K562 (cell line): ENCODE data around the gene EML2. TPM values are rescaled to one million over a fixed set of nuclear protein-coding genes. Genes with fewer than 3 reads are reported as not detected.

Source experiments
- ATAC-seq: fragments of 200-7000 bp; cut with Tn5 transposase; 3 replicates; pipeline ENCODE4 v1.9.1; 2020; ENCODE audit warnings: moderate library complexity
- BruUV-seq: library from RNA; stranded (reverse); fragments of 400-500 nt; replicated peaks from 2 replicates; lab custom pipeline; 2021; lab: Mats Ljungman, UMichigan
- CTCF ChIA-PET: fragments of 300-600 bp; formaldehyde crosslinking; extraction: SDS; loops from one replicate; lab custom pipeline; 2021; ENCODE audit warnings: low intra/inter-chr PET ratio; lab: Yijun Ruan, JAX
- POLR2A ChIA-PET: fragments of 300-600, 350-650 bp; sonication (Branson Sonifier 250); formaldehyde crosslinking; extraction: SDS; loops from one replicate; lab custom pipeline; 2021; ENCODE audit warnings: antibody characterized with exemption, inconsistent platforms; lab: Yijun Ruan, JAX
- DNase-seq, 4 experiments: peaks; one replicate each; pipeline versions ENCODE4 v3.0.0 to v3.0.0-alpha.2; 2011 to 2018; ENCODE audit warnings: low spot score in 3 of 4, mixed read lengths in 3 of 4; ENCODE audit errors: extremely low read depth in 1 of 4
- FAIRE-seq: peaks from 2 replicates; lab custom pipeline; 2011; peaks lifted over from hg19 to GRCh38; lab: Jason Lieb, UNC
- H2AFZ ChIP-seq: 2 replicates; pipeline ENCODE4 v1.6.0; 2011; ENCODE audit warnings: low read depth, low read length, control low read depth, inconsistent platforms
- H3K27ac ChIP-seq: fragments of 200-600 bp; 3 replicates; pipeline ENCODE4 v1.8.0; 2011; ENCODE audit warnings: low read depth, mild to moderate bottlenecking, control low read depth, inconsistent platforms, low read length, moderate library complexity, mixed read lengths; ENCODE audit errors: extremely low read depth
- H3K27me3 ChIP-seq, 2 experiments: fragments of 300-600 bp in 1 of 2; 2 replicates in 1 of 2; 3 replicates in 1 of 2; pipeline versions ENCODE4 v1.6.0 to v1.8.0; 2011; ENCODE audit warnings: inconsistent platforms in 2 of 2, low read length in 2 of 2, mild to moderate bottlenecking in 1 of 2, mixed read lengths in 1 of 2, moderate library complexity in 1 of 2; ENCODE audit not compliant: control insufficient read depth in 2 of 2, insufficient read depth in 2 of 2
- H3K36me3 ChIP-seq: fragments of 300-600 bp; 3 replicates; pipeline ENCODE4 v1.8.0; 2011; ENCODE audit warnings: mild to moderate bottlenecking, low read length, inconsistent platforms; ENCODE audit not compliant: control insufficient read depth, insufficient read depth
- H3K4me1 ChIP-seq, 2 experiments: fragments of 200-600 bp in 1 of 2; replicated peaks in 1 of 2; 2 replicates in 1 of 2; 3 replicates in 1 of 2; pipeline versions ENCODE4 v1.5.1 to v1.8.0; 2011; ENCODE audit warnings: inconsistent platforms in 2 of 2, low read length in 2 of 2, mild to moderate bottlenecking in 1 of 2, mixed read lengths in 1 of 2, moderate library complexity in 1 of 2; ENCODE audit not compliant: control insufficient read depth in 2 of 2, insufficient read depth in 2 of 2
- H3K4me2 ChIP-seq: 2 replicates; pipeline ENCODE4 v1.6.1; 2011; ENCODE audit warnings: low read length, control low read depth, inconsistent platforms, mixed read lengths; ENCODE audit not compliant: insufficient read depth
- H3K4me3 ChIP-seq: fragments of 200-600 bp; sonication (generic), shearing (Covaris generic); 2 replicates; pipeline ENCODE4 v1.5.1; 2016; ENCODE audit warnings: control low read depth, inconsistent platforms
- H3K79me2 ChIP-seq: fragments of 200-600 bp; 3 replicates; pipeline ENCODE4 v1.8.0; 2011; ENCODE audit warnings: low read length, inconsistent platforms; ENCODE audit not compliant: control insufficient read depth, insufficient read depth
- H3K9ac ChIP-seq, 2 experiments: 2 replicates each; pipeline versions ENCODE4 v1.6.0 to v1.6.1; 2011; ENCODE audit warnings: low read depth in 2 of 2, low read length in 2 of 2, control low read depth in 1 of 2, inconsistent platforms in 1 of 2, mild to moderate bottlenecking in 1 of 2, mixed read lengths in 1 of 2; ENCODE audit not compliant: insufficient read depth in 1 of 2
- H3K9me1 ChIP-seq: one replicate; pipeline ENCODE4 v1.6.0; 2011; ENCODE audit warnings: inconsistent platforms, mild to moderate bottlenecking, low read length, moderate library complexity; ENCODE audit not compliant: control insufficient read depth, insufficient read depth
- H3K9me3 ChIP-seq: replicated peaks from 2 replicates; pipeline ENCODE4 v1.5.1; 2011; ENCODE audit warnings: low read depth, low read length, inconsistent platforms; ENCODE audit not compliant: control insufficient read depth, insufficient read depth
- H4K20me1 ChIP-seq: replicated peaks from 2 replicates; pipeline ENCODE4 v1.6.1; 2011; ENCODE audit warnings: low read length, inconsistent platforms, mixed read lengths; ENCODE audit not compliant: control insufficient read depth, insufficient read depth
- BACH1 ChIP-seq: fragments of 200-800 bp; sonication (Bioruptor generic); IDR thresholded peaks from 2 replicates; pipeline ENCODE4 v1.6.1; 2016; ENCODE audit warnings: missing genetic modification characterization, missing compliant biosample characterization
- CHD2 ChIP-seq: IDR thresholded peaks from 2 replicates; pipeline ENCODE4 v1.6.1; 2011; ENCODE audit warnings: low read depth, low read length
- EP400 ChIP-seq: fragments of 450-650 bp; IDR thresholded peaks from 2 replicates; pipeline ENCODE4 v1.6.1; 2017; ENCODE audit warnings: antibody characterized with exemption, mild to moderate bottlenecking, moderate library complexity
- FOXP4 ChIP-seq: sonication (generic); formaldehyde crosslinking; IDR thresholded peaks from 2 replicates; pipeline ENCODE4 v1.8.0; 2022; ENCODE audit warnings: mild to moderate bottlenecking, missing genetic modification reagents, borderline replicate concordance
- GATAD2A ChIP-seq: fragments of 450-650 bp; IDR thresholded peaks from 2 replicates; pipeline ENCODE4 v1.6.1; 2017
- HMBOX1 ChIP-seq: sonication (generic); IDR thresholded peaks from 2 replicates; pipeline ENCODE4 v1.6.1; 2016
- IRF9 ChIP-seq: fragments of 450-650 bp; IDR thresholded peaks from 2 replicates; pipeline ENCODE4 v1.6.1; 2016; ENCODE audit warnings: missing biosample characterization, missing genetic modification characterization
- NR2C1 ChIP-seq, 2 experiments: fragments of 450-650 bp; IDR thresholded peaks; 2 replicates each; pipeline ENCODE4 v1.6.1; 2017; ENCODE audit warnings: mild to moderate bottlenecking in 2 of 2, antibody characterized with exemption in 1 of 2, inconsistent platforms in 1 of 2, missing compliant biosample characterization in 1 of 2, missing genetic modification characterization in 1 of 2
- SUPT5H ChIP-seq: fragments of 450-650 bp; IDR thresholded peaks from 2 replicates; pipeline ENCODE4 v1.6.1; 2016
- YY1 ChIP-seq, 3 experiments: IDR thresholded peaks; 2 replicates each; pipeline ENCODE4 v1.6.1; 2011; ENCODE audit warnings: low read length in 2 of 3, mild to moderate bottlenecking in 2 of 3, moderate library complexity in 2 of 3, borderline replicate concordance in 1 of 3, control low read depth in 1 of 3, low read depth in 1 of 3; ENCODE audit not compliant: insufficient read depth in 3 of 3, insufficient replicate concordance in 2 of 3, control insufficient read depth in 1 of 3, insufficient read length in 1 of 3; ENCODE audit errors: extremely low read depth in 1 of 3
- ZBTB2 ChIP-seq: fragments of 450-650 bp; IDR thresholded peaks from 2 replicates; pipeline ENCODE4 v1.6.1; 2016; ENCODE audit warnings: antibody characterized with exemption
- ZC3H4 ChIP-seq: sonication (generic); formaldehyde crosslinking; IDR thresholded peaks from 2 replicates; pipeline ENCODE4 v1.9.0; 2021; ENCODE audit warnings: missing genetic modification reagents, borderline replicate concordance
- ZNF740 ChIP-seq, 3 experiments: fragments of 200-800 bp in 1 of 3; sonication (Bioruptor generic) in 1 of 3; sonication (generic) in 1 of 3; formaldehyde crosslinking in 1 of 3; IDR thresholded peaks; 2 replicates each; pipeline versions ENCODE4 v1.6.1 to v1.8.0; 2016 to 2022; ENCODE audit warnings: mild to moderate bottlenecking in 2 of 3, missing compliant biosample characterization in 2 of 3, missing genetic modification characterization in 2 of 3, missing genetic modification reagents in 1 of 3
- WGBS: fragments of 100-300 bp; shearing (Covaris generic); methylation state at CpG from one replicate; pipeline ENCODE4 v1.1.6; 2016; ENCODE audit warnings: low coverage, mixed read lengths; ENCODE audit not compliant: insufficient coverage; ENCODE audit errors: missing lambda C conversion rate; 5-methylcytosine and 5-hydroxymethylcytosine counted together
- in situ Hi-C: fragments of 300-500 bp; cut with MboI; formaldehyde crosslinking; loops from 4 replicates; pipeline ENCODE4 v1.15.0; 2018; ENCODE audit warnings: inconsistent platforms, mixed read lengths
- intact Hi-C: fragments of 100-400 bp; cut with micrococcal nuclease; formaldehyde crosslinking; loops from 2 replicates; pipeline ENCODE4 v1.14.2; 2022
- polyA plus RNA-seq, 8 experiments: library from polyadenylated mRNA; depleted of rRNA in 4 of 8; stranded (reverse) in 5 of 8; unstranded in 3 of 8; fragments of >200 nt; fragmentation: Nextera tagmentation in 2 of 8; fragmentation: Illumina TruSeq in 1 of 8; extraction: Ambion mirVana in 2 of 8; extraction: Trizol in 1 of 8; gene quantifications; 2 replicates each; pipeline versions ENCODE4 v1.2.1 to v1.2.3, GENCODE V29; 2011 to 2014; ENCODE audit warnings: inconsistent platforms in 1 of 8, missing spikeins in 1 of 8
- total RNA-seq, 7 experiments: library from RNA; depleted of rRNA in 6 of 7; stranded (reverse); fragments of >200 nt in 6 of 7; fragmentation: Illumina TruSeq in 2 of 7; extraction: Trizol in 2 of 7; gene quantifications; 2 replicates each; pipeline versions ENCODE4 v1.2.1 to v1.2.3, GENCODE V29; 2011 to 2021; ENCODE audit warnings: low replicate concordance in 1 of 7

Gene EML2
- total and polyA plus RNA-seq, 9 of the 15 experiments (the other 6 are each of a cell fraction or from before 2014, with no cell fraction given), result 2.6 to 69.6 (median 24.8) TPM

- H3K4me1 ChIP-seq, result peaks cover 11 to 24% of the 10 kb centered on the region in 2 experiments
- H3K36me3 ChIP-seq, result peaks cover 78% of the 10 kb centered on the region; the same call in 2 of the 3 replicates
- FAIRE-seq (peak; percentile 42), ATAC-seq (peak; percentile 21), DNase-seq (peak in 1 of 4 experiments; percentile 40)
- intact Hi-C loops (no loop called here), in situ Hi-C loops (no loop called here)
- no peaks in the 10 kb centered on the region for H3K9me1 ChIP-seq
- whole genome bisulfite sequencing, result 54% methylated on average over 6 of the region's 10 CpGs
- H2AFZ ChIP-seq, result peak overlapping the region; percentile 75
- ChIA-PET CTCF (interaction anchor here (1.3 kb wide), 1 partner anchor 9 kb away, joined by 6 read pairs; no protein-coding TSS in a partner anchor), POLR2A (interaction anchor here (0.6 to 3.6 kb wide), 14 partner anchors 11 to 186 kb away, joined by 3 to 35 read pairs (median 4); partner anchors contain the start of gene RTN2)
- H4K20me1 ChIP-seq, result no peaks in the 10 kb centered on the region
- H3K27me3 ChIP-seq, result no peaks in the 10 kb centered on the region
- no peaks in the 10 kb centered on the region for H3K9me3 ChIP-seq
- no TSS peak for BruUV-seq
- peak overlapping the region; percentile 81 for H3K27ac ChIP-seq
- H3K79me2 ChIP-seq, result peaks cover 7% of the 10 kb centered on the region; the same call in 2 of the 3 replicates
- peak overlapping the region; percentile 71 for H3K4me2 ChIP-seq
- H3K9ac ChIP-seq, result peak overlapping the region; percentile 74 to 94
- H3K4me3 ChIP-seq, result peak overlapping the region; percentile 33
- peak; percentile 28; the same call in 1 of the 2 replicates for TF ChIP-seq EP400
- no peak for TF ChIP-seq HMBOX1
- no peak for TF ChIP-seq BACH1
- TF ChIP-seq NR2C1 (IDR thresholded peaks at IDR 0.05), result 0 out of 2 replicates have a peak, but pooled peaks have one; percentile 7
- no peak for TF ChIP-seq NR2C1 (tag; IDR thresholded peaks at IDR 0.05)
- peak; percentile 61; the same call in 1 of the 2 replicates for TF ChIP-seq ZC3H4 (CRISPR knock-in tag)
- TF ChIP-seq GATAD2A, result 0 out of 2 replicates have a peak, but pooled peaks have one; percentile 38
- TF ChIP-seq FOXP4 (CRISPR knock-in tag), result no peak
- 0 out of 2 replicates have a peak, but pooled peaks have one; percentile 35 for TF ChIP-seq CHD2
- no peak for TF ChIP-seq ZNF740 (CRISPR knock-in tag; IDR thresholded peaks at IDR 0.05)
- TF ChIP-seq ZNF740 (tag; IDR thresholded peaks at IDR 0.05), result 0 out of 4 replicates have a peak, but pooled peaks of 1 of the 2 experiments have one; percentile 35
- TF ChIP-seq IRF9 (tag), result 0 out of 2 replicates have a peak, but pooled peaks have one; percentile 6
- TF ChIP-seq YY1 (IDR thresholded peaks at IDR 0.05; ENCODE audit: borderline replicate concordance in 1 of 3, control insufficient read depth in 1 of 3, extremely low read depth in 1 of 3, insufficient read depth in 3 of 3, insufficient read length in 1 of 3, insufficient replicate concordance in 2 of 3, low read depth in 1 of 3, low read length in 2 of 3), result peak; percentile 47 to 87 (median 78)
- TF ChIP-seq ZBTB2, result 0 out of 2 replicates have a peak, but pooled peaks have one; percentile 32
- TF ChIP-seq SUPT5H, result 0 out of 2 replicates have a peak, but pooled peaks have one; percentile 2
Measured at GRCh38 chr19:45616704-45617017, 22.5 kb downstream of the EML2 start.
